ENCODE data around the gene RAB26. TPM values are rescaled to one million over a fixed set of nuclear protein-coding genes. Genes with fewer than 3 reads are reported as not detected.
A peak's percentile ranks its signal among the peaks of the same experiment; 100 is the strongest.

RAB26 gene
- total and polyA plus RNA-seq, 2 of the 13 experiments (the other 11 are each of a cell fraction or from before 2014, with no cell fraction given): 0.86 to 3.6 TPM

DNA sequence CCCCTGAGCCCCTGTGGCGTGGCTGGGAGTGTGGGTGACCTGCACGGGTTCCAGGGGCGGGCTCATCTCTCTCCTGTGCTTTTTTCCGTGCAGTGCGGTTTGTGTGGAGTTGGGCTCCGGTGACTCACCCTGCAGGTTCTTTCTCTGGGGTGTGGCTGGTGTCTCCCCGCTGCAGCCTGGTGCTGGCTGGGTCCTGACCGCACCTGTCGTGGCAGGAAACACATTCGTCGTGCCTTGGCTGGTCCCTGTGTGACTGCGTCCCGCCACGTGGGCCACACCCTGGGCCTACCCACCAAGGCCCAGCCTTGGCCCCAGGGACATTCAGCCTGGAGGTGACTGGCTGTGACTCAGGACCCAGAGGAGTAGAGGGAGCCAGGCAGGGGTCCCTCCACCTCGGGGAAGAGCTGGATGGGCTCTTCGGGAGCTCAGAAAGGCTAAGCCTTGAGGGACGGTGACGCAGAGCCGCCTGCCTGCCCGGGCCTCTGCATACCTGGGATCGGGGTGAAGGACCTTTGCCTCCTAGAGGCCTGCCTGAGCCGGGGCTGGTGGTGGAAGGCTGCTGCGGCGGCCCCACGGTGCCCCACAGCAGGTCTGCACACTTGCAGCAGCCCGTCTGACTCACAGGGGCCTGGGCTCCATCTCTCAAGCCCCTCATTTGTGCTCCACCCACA, 14.9 kb downstream of the RAB26 start (continued):
- TF ChIP-seq HNF4G (IDR thresholded peaks at IDR 0.05; ENCODE audit: borderline replicate concordance, low read depth, low read length) (peak; percentile 73; the same call in 1 of the 2 replicates), HNF4G (CRISPR knock-in tag; IDR thresholded peaks at IDR 0.05; ENCODE audit: borderline replicate concordance, low read depth) (0 out of 2 replicates have a peak, but pooled peaks have one; percentile 24), ZNF432 (CRISPR knock-in tag; IDR thresholded peaks at IDR 0.05; ENCODE audit: borderline replicate concordance) (no peak), TBX2 (CRISPR knock-in tag; IDR thresholded peaks at IDR 0.05; ENCODE audit: borderline replicate concordance) (peak; percentile 31; the same call in 1 of the 2 replicates), ARNTL (CRISPR knock-in tag; IDR thresholded peaks at IDR 0.05) (no peak), MTF1 (CRISPR knock-in tag; IDR thresholded peaks at IDR 0.05) (no peak), ZFY (CRISPR knock-in tag; IDR thresholded peaks at IDR 0.05) (peak; percentile 71), MTA1 (CRISPR knock-in tag; IDR thresholded peaks at IDR 0.05; ENCODE audit: borderline replicate concordance) (peak; percentile 52; the same call in 1 of the 2 replicates), GATAD2A (CRISPR knock-in tag; IDR thresholded peaks at IDR 0.05) (peak; percentile 28; the same call in 1 of the 2 replicates), HOXA7 (CRISPR knock-in tag; IDR thresholded peaks at IDR 0.05) (no peak), ZFYVE20 (CRISPR knock-in tag; IDR thresholded peaks at IDR 0.05; ENCODE audit: borderline replicate concordance, low read depth) (no peak), ZNF274 (CRISPR knock-in tag; IDR thresholded peaks at IDR 0.05) (no peak), ATF7 (IDR thresholded peaks at IDR 0.05) (no peak), ATF7 (CRISPR knock-in tag; IDR thresholded peaks at IDR 0.05) (no peak), MED8 (CRISPR knock-in tag; IDR thresholded peaks at IDR 0.05; ENCODE audit: insufficient replicate concordance) (no peak), ELF1 (CRISPR knock-in tag; IDR thresholded peaks at IDR 0.05) (no peak), ZNF557 (CRISPR knock-in tag; IDR thresholded peaks at IDR 0.05) (no peak), MAFK (conservative IDR thresholded peaks at IDR 0.05 in 1 of 2, IDR thresholded peaks at IDR 0.05 in 1 of 2; ENCODE audit: low read length in 2 of 2) (no peak), ZNF180 (CRISPR knock-in tag; IDR thresholded peaks at IDR 0.05; ENCODE audit: borderline replicate concordance, low read depth) (no peak), ZNF891 (CRISPR knock-in tag; IDR thresholded peaks at IDR 0.05) (no peak), GFI1 (CRISPR knock-in tag; IDR thresholded peaks at IDR 0.05; ENCODE audit: borderline replicate concordance) (no peak), ZNF558 (CRISPR knock-in tag; IDR thresholded peaks at IDR 0.05; ENCODE audit: borderline replicate concordance) (no peak), HDAC2 (CRISPR knock-in tag; IDR thresholded peaks at IDR 0.05) (peak; percentile 40; the same call in 1 of the 2 replicates), U2AF1 (optimal IDR thresholded peaks at IDR 0.05; ENCODE audit: low read depth, low read length) (no peak), ZNF256 (CRISPR knock-in tag; conservative IDR thresholded peaks at IDR 0.05) (no peak), ZNF44 (CRISPR knock-in tag; IDR thresholded peaks at IDR 0.05) (no peak), ZNF839 (CRISPR knock-in tag; IDR thresholded peaks at IDR 0.05; ENCODE audit: borderline replicate concordance) (no peak), ZNF441 (CRISPR knock-in tag; IDR thresholded peaks at IDR 0.05; ENCODE audit: borderline replicate concordance) (no peak), FOXA3 (CRISPR knock-in tag; IDR thresholded peaks at IDR 0.05) (no peak)
- TF ChIP-seq, protein P1, sequence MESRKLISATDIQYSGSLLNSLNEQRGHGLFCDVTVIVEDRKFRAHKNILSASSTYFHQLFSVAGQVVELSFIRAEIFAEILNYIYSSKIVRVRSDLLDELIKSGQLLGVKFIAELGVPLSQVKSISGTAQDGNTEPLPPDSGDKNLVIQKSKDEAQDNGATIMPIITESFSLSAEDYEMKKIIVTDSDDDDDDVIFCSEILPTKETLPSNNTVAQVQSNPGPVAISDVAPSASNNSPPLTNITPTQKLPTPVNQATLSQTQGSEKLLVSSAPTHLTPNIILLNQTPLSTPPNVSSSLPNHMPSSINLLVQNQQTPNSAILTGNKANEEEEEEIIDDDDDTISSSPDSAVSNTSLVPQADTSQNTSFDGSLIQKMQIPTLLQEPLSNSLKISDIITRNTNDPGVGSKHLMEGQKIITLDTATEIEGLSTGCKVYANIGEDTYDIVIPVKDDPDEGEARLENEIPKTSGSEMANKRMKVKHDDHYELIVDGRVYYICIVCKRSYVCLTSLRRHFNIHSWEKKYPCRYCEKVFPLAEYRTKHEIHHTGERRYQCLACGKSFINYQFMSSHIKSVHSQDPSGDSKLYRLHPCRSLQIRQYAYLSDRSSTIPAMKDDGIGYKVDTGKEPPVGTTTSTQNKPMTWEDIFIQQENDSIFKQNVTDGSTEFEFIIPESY (CRISPR knock-in tag; IDR thresholded peaks at IDR 0.05): peak; percentile 24; the same call in 1 of the 2 replicates
- TF ChIP-seq, protein P2, sequence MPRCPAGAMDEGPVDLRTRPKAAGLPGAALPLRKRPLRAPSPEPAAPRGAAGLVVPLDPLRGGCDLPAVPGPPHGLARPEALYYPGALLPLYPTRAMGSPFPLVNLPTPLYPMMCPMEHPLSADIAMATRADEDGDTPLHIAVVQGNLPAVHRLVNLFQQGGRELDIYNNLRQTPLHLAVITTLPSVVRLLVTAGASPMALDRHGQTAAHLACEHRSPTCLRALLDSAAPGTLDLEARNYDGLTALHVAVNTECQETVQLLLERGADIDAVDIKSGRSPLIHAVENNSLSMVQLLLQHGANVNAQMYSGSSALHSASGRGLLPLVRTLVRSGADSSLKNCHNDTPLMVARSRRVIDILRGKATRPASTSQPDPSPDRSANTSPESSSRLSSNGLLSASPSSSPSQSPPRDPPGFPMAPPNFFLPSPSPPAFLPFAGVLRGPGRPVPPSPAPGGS (CRISPR knock-in tag; IDR thresholded peaks at IDR 0.05): no peak
